ENCODE measurements around the gene PLA2G15.

Gene PLA2G15

DNA sequence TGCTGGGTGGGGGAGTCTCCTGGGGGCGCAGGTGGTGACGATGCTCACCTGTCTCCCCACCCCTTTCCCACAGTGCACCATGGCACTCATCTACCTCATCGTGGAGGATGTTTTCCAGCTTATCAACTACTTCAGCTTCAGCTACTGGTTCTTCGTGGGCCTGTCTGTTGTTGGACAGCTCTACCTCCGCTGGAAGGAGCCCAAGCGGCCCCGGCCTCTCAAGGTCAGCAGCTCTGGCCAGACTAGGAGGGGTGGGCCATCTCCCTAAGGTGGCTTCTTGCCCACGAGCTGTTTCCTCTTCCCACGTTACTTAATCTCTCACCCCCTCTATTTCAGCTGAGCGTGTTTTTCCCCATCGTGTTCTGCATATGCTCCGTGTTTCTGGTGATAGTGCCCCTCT lies 51.1 kb downstream of the PLA2G15 start:
- DNase-seq (ENCODE audit: insufficient read length, low spot score) = no peak
- FAIRE-seq = no peak

DNA sequence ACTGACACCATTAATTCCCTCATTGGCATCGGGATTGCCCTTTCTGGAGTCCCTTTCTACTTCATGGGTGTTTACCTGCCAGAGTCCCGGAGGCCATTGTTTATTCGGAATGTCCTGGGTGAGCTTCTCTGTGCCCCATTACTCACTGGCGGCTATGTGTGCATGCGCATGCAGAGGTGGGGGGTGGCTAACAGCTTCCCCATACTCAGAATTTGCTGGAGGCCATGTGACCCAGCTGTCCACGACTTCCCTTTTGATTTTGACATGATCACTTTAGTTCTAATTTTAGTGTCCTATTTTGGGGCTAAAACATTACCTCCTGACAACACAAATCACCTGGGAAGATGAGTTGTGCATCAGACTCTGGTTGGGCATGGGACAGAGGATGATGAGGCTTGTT lies 51.5 kb downstream of the PLA2G15 start:
- FAIRE-seq = no peak
- no peak for DNase-seq (ENCODE audit: insufficient read length, low spot score)

DNA sequence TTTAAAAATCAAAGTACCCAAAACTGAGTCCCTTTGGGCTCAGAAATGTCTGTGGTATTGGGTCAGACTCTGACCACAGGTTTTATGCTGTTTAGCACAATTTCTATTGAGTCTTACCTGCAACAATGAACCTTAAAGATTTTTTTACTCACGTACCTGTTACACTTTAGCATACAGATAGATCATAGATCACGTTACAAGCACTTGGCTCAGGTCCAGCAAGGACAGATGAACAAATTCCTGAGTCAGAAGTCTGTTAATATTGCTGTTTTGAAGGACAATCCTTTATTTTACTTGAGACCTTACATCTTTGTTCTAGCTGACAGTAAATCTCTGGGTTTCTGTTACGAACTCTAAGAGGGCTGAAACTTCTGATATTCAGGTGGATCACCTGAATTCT lies 52.7 kb downstream of the PLA2G15 start:
- DNase-seq (ENCODE audit: insufficient read length, low spot score) = no peak
- no peak for FAIRE-seq

DNA sequence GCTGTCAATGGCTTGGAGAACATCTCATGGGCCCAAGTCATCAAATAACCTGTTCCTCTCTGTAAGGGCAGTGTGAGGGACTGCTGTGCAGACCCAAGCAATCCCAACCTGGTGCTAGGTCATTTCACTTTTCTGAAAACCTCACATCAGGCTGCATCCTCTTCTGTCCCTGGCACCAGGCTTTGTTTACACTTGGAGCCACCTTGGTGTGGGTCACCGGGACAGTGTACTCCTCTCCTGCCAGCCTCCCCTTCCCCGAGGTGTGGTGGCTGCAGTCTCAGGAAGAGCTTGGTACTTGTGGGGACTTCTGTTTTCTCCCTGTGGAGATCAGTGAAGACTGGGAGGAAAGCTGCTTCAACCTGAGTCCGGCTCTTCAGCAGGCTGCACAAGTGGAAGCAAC lies 53.1 kb downstream of the PLA2G15 start:
- DNase-seq (ENCODE audit: insufficient read length, low spot score) (no peak), FAIRE-seq (no peak)

DNA sequence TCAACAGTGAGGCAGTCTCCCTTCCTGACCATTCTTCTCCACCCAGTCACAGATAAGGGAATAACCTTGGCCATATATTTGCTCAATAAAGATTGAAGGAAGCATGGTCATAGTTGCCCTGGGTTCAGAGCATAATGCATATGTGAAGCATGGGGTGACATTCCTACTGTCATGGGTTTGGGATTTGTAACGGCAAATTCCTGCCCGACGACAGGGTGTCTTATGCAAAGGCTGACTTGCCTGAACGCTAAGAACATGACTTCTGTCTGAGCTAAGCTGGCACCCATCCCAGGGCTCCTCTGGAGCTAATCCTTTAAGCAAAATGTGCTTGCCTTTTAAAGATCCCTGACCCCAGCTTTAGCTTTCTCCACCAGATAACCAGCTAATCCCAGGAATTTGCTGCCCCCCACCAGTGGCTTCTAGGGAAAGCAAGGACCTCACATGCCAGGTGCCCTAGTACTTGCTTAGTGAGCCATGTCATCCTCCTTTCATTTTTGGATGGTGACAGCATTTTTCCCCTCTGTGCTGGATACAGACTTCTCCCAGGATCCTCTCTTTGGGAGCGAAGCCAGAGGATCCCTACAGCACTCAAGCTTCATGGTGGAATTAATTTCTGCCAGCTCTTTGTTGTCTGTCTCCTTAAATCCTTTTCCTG lies 53.9 kb downstream of the PLA2G15 start:
- FAIRE-seq = no peak
- no peak for DNase-seq (ENCODE audit: insufficient read length, low spot score)

DNA sequence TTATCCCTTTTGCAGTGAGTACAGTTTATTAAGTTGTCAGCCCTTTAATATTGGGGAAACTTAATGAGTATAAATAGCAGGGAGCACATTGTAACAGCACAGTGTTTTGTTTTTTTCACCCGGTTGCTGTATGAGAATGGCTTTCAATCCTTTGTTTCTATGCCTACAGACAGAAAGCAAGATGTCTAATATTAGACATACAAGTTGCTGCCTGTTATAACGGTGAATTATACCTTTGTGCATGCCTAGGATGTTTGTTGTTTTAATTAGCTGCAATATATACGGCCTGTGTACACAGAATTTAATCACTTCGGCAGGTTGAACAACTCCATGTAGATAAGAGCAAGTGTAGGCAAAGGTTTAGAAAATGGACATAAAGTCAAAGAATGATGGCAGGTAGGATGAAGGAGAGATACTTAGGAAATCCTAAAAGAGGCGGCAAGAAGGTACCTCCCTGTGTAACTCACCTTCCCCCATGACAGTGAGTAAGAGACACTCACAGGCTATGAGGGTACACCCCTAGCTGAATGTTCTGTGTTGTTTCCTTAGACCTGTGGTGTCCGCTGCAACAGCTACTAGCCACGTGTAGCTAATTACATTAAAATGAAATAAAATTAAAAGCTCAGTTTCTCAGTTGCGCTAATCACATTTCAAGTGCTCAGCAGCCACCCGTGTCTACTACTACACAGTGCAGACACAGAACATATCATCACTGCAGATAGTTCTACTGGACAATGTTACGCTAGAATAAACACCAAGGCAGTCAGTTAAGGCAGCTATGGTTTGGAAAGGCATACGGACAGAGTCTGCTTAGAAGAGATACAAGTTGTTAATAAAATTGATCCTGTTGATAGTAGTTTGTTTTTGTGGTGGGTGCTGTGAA lies 54.6 kb downstream of the PLA2G15 start:
- no peak for FAIRE-seq

DNA sequence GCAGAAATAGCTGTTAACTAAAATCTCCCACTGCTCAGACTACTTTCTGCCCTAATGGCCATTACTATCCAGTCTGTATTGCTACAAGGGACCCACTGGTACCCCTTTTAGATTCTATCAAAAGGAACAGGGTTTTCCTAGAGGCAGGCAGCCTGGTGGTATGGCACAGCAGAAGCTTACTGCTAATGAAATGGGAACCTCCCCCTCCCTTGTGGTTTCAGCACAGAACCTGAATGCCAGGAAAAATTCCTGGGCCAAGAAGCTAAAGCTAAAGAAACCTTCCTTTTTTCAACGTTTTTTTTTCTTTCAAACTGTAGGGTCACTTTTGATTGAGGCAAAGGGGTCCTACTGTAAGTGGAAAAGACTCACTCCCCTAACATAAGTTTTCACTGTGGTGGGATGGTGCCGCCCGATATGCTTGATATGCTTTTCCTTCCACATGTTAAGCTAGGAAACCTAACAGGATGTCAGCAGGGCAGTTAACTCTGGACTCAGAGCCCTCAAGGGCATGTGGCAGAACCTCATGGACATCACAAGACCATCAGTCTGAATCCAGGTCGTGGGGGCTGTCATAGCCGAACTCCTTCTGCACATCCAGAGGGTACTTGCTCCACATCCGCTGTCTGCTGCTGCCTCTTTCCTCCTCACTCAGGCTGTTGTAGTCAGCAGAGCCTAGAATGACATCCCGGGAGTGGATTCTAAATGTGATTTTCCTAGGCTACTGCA lies 55.7 kb downstream of the PLA2G15 start:
- DNase-seq (ENCODE audit: insufficient read length, low spot score) (no peak), FAIRE-seq (no peak)

More for the DNA sequence above, 54.6 kb downstream of the PLA2G15 start:
- DNase-seq (ENCODE audit: insufficient read length, low spot score) = no peak

DNA sequence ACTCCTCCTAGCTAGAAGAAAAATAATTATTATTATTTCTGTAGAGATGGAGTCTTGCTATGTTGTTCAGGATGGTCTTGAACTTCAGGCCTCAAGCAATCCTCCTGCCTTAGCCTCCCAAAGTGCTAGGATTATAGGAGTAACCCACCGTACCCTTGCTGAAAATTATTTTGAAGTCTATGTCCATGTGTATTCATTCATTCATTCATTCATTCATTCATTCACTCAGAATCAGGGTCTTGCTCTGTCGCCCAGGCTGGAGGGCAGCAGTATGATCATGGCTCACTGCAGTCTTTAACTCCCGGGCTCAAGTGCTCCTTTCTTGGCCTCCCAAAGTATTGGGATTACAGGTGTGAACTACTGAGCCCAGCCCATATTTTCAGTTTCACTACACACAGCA lies 61.5 kb downstream of the PLA2G15 start:
- FAIRE-seq (no peak), DNase-seq (ENCODE audit: insufficient read length, low spot score) (no peak)

DNA sequence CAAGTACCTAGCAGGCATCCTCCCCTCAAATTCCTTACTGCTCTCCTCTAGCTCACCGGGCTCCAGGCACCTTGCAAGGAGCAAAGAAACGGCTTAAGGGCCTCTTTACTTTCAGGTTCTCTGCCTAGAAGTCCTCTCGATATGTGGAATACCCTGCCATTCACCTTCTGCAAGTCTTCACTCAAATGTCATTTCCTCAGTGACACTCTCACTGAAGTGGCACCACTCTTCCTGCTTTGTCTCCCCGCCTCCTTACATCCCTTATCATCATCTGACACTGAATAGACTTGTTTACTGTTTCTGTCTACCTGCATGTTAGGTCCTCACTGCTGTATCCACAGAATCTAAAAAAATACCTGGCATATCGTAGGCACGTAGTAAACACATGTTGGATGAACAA lies 64.6 kb downstream of the PLA2G15 start:
- FAIRE-seq (no peak), DNase-seq (ENCODE audit: insufficient read length, low spot score) (no peak)

DNA sequence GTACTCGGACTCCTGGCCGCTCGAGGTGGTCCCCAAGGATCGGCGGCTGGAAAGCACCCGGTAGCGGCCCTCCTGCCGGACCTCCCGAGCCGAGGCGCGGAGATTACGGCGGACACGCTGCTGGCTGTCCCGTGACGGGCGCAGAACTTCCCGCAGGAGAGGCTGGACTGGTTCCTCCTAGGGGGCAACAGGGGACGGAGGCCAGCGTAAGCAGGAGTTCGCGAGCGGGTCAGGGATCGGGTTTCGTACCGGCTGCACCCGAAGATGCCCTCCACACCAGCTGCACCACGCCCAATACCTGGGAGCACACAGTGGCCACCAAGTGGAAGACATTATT lies 65.2 kb downstream of the PLA2G15 start:
- FAIRE-seq (no peak), DNase-seq (ENCODE audit: insufficient read length, low spot score) (peak; percentile 57)
